Measurements from ENCODE around the gene TSPAN32.

GRCh38 chr11:2302306-2302895, 588 bp downstream of the TSPAN32 start:
- TF ChIP-seq CTCF (conservative IDR thresholded peaks at IDR 0.05; ENCODE audit: low read depth, low read length) (no peak), EZH2 (IDR thresholded peaks at IDR 0.05; ENCODE audit: borderline replicate concordance, low read depth, low read length, poor library complexity, severe bottlenecking) (no peak)

All from A673 (cell line).